Trophoblast cell (in vitro differentiated cells and primary cell): ENCODE data around the gene KBTBD12.

ENCODE experiments used
- DNase-seq, 2 donors: peaks; one replicate each; pipeline ENCODE4 v3.0.0-alpha.2; 2016
- H2AFZ ChIP-seq: 2 replicates; pipeline ENCODE4 v1.6.1; 2013; ENCODE audit warnings: low read length, moderate library complexity, mild to moderate bottlenecking; ENCODE audit not compliant: insufficient read depth, poor library complexity
- H2AK5ac ChIP-seq: 2 replicates; pipeline ENCODE4 v1.6.1; 2013; ENCODE audit warnings: mild to moderate bottlenecking, low read length
- H2BK120ac ChIP-seq: 2 replicates; pipeline ENCODE4 v1.6.1; 2013; ENCODE audit warnings: low read length, mild to moderate bottlenecking, moderate library complexity; ENCODE audit not compliant: insufficient read depth, poor library complexity
- H2BK12ac ChIP-seq: 2 replicates; pipeline ENCODE4 v1.6.1; 2013; ENCODE audit warnings: mild to moderate bottlenecking, low read length, moderate library complexity
- H2BK5ac ChIP-seq: 2 replicates; pipeline ENCODE4 v1.6.1; 2013; ENCODE audit warnings: low read length, low read depth, moderate library complexity, mild to moderate bottlenecking; ENCODE audit not compliant: poor library complexity
- H3K14ac ChIP-seq: 2 replicates; pipeline ENCODE4 v1.6.1; 2013; ENCODE audit warnings: mild to moderate bottlenecking, low read length
- H3K18ac ChIP-seq: 2 replicates; pipeline ENCODE4 v1.6.1; 2013; ENCODE audit warnings: mild to moderate bottlenecking, low read length
- H3K23ac ChIP-seq: 2 replicates; pipeline ENCODE4 v1.6.1; 2013; ENCODE audit warnings: low read length
- H3K27ac ChIP-seq: 2 replicates; pipeline ENCODE4 v1.5.1; 2013; ENCODE audit warnings: low read depth, mild to moderate bottlenecking, inconsistent platforms, low read length, moderate library complexity
- H3K27me3 ChIP-seq: 2 replicates; pipeline ENCODE4 v1.6.1; 2013; ENCODE audit warnings: inconsistent platforms, mild to moderate bottlenecking, low read length, moderate library complexity; ENCODE audit not compliant: insufficient read depth
- H3K36me3 ChIP-seq, 2 experiments: 1 replicate in 1 of 2; 2 replicates in 1 of 2; pipeline ENCODE4 v1.6.1; 2013; ENCODE audit warnings: low read length in 2 of 2, mild to moderate bottlenecking in 2 of 2, moderate library complexity in 1 of 2; ENCODE audit not compliant: insufficient read depth in 2 of 2, control insufficient read depth in 1 of 2
- H3K4ac ChIP-seq: 2 replicates; pipeline ENCODE4 v1.6.1; 2013; ENCODE audit warnings: low read depth, mild to moderate bottlenecking, low read length, moderate library complexity
- H3K4me1 ChIP-seq, 2 experiments: 1 replicate in 1 of 2; 2 replicates in 1 of 2; pipeline ENCODE4 v1.6.1; 2013; ENCODE audit warnings: low read length in 2 of 2, mild to moderate bottlenecking in 2 of 2, moderate library complexity in 1 of 2; ENCODE audit not compliant: insufficient read depth in 2 of 2, control insufficient read depth in 1 of 2
- H3K4me2 ChIP-seq: 2 replicates; pipeline ENCODE4 v1.6.1; 2013; ENCODE audit warnings: inconsistent platforms, mild to moderate bottlenecking, low read length, moderate library complexity
- H3K4me3 ChIP-seq: 2 replicates; pipeline ENCODE4 v1.5.1; 2013; ENCODE audit warnings: mild to moderate bottlenecking, low read depth, low read length, inconsistent platforms
- H3K79me1 ChIP-seq: one replicate; pipeline ENCODE4 v1.6.1; 2013; ENCODE audit warnings: low read length
- H3K79me2 ChIP-seq: 2 replicates; pipeline ENCODE4 v1.6.1; 2013; ENCODE audit warnings: low read length, mild to moderate bottlenecking; ENCODE audit not compliant: control insufficient read depth, insufficient read depth, poor library complexity
- H3K9ac ChIP-seq: 2 replicates; pipeline ENCODE4 v1.6.1; 2013; ENCODE audit warnings: mild to moderate bottlenecking, low read length
- H3K9me3 ChIP-seq: 2 replicates; pipeline ENCODE4 v1.6.1; 2013; ENCODE audit warnings: low read depth, mild to moderate bottlenecking, control low read depth, inconsistent platforms, low read length; ENCODE audit not compliant: insufficient read depth
- H4K12ac ChIP-seq: 2 replicates; pipeline ENCODE4 v1.6.1; 2013; ENCODE audit warnings: low read depth, mild to moderate bottlenecking, low read length, moderate library complexity
- H4K8ac ChIP-seq: 2 replicates; pipeline ENCODE4 v1.6.1; 2013; ENCODE audit warnings: low read depth, mild to moderate bottlenecking, low read length, moderate library complexity
- H4K91ac ChIP-seq: one replicate; pipeline ENCODE4 v1.6.1; 2013; ENCODE audit warnings: low read depth, mild to moderate bottlenecking, low read length, moderate library complexity
- WGBS: extraction: QIAGEN DNeasy Blood & Tissue Kit; methylation state at CpG from one replicate; pipeline ENCODE4 v1.1.7; 2013; ENCODE audit warnings: missing lambda C conversion rate; ENCODE audit not compliant: insufficient read length, insufficient coverage; ENCODE audit errors: extremely low coverage; 5-methylcytosine and 5-hydroxymethylcytosine counted together

The KBTBD12 gene

DNA sequence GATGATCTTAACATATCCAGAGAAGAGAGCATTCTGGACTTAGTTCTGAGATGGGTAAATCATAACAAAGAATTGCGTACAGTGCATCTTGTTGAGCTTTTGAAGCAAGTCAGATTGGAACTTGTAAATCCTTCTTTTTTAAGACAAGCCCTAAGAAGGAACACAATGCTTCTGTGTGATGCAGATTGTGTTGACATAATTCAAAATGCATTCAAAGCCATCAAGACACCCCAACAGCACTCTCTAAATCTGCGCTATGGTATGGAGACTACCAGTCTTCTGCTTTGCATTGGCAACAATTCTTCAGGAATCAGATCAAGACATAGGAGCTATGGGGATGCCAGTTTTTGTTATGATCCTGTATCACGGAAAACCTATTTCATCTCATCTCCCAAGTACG, 8.6 kb downstream of the KBTBD12 start:
- Histone ChIP-seq H3K23ac (no peak overlapping the region), H2BK5ac (no peak overlapping the region), H3K4me2 (no peak overlapping the region), H3K14ac (no peak overlapping the region), H2BK12ac (no peak overlapping the region), H4K91ac (no peak overlapping the region), H2BK120ac (no peak overlapping the region), H2AFZ (no peak overlapping the region), H2AK5ac (no peak overlapping the region), H3K79me1 (no peaks in the 10 kb centered on the region), H3K9ac (no peak overlapping the region), H4K8ac (no peak overlapping the region), H4K12ac (no peak overlapping the region), H3K9me3 (no peaks in the 10 kb centered on the region), H3K4me1 (no peaks in the 10 kb centered on the region), H3K18ac (no peak overlapping the region), H3K4me3 (no peak overlapping the region), H3K36me3 (no peaks in the 10 kb centered on the region), H3K4ac (no peak overlapping the region), H3K27ac (no peak overlapping the region), H3K79me2 (no peaks in the 10 kb centered on the region), H3K27me3 (no peaks in the 10 kb centered on the region)
- DNase-seq: no peak
- no CpG with 5 or more reads among the region's 4 CpGs for WGBS

DNA sequence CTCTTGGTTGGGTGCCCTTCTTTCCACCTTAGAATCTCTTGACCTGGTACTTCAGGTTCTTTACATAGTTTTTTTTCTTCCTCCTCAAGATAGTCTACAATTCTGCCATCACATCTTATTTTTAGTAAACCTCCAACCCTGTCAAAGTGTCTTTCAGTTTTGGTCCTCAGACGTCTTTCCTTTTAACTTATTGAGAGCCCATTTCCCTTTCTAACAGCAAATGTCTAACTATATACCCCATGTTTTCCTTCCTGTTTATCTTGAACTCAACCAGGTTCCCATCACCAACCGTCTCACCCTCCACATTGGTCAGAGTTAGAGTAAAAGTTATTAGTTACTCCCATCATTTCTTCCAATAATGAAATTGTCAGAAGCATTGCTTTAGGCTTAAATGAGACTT, 10.4 kb downstream of the KBTBD12 start:
- H3K9me3 ChIP-seq: no peaks in the 10 kb centered on the region
- WGBS: no CpG with 5 or more reads among the region's 2 CpGs

DNA sequence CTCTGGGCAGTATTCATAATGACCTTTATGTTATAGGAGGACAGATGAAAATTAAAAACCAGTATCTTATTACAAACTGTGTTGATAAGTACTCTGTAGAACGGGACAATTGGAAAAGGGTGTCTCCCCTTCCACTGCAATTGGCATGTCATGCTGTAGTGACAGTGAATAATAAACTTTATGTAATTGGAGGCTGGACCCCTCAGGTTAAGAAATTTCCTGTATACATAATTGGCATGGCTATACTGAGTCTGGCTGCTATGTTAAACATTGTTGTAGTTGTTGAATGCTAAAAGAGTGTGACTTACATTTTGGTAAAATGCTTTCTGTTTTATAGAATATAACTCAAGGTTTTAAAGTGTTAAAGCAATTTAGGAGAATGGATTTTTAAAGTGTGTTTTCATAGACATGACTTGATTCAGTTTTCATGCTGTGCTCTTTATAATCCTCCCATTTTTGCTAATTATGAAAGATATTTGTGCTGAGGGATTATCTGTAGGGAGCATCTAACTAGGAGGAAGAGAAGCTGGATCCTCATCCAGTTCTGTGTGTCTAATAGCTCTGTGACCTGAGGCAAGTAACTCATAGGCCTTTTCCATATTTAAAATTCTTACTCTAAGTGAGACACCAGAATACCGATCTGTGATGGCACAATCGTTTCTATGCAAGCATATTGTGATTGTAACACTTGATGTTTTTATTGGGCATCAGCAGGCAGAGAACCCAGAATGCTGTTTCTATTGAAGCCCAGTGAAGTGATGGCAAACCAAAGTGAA, 13.0 kb downstream of the KBTBD12 start:
- H3K4me3 ChIP-seq: no peak overlapping the region
- no peaks in the 10 kb centered on the region for H3K4me1 ChIP-seq
- no peak overlapping the region for H3K4ac ChIP-seq
- H4K91ac ChIP-seq: no peak overlapping the region
- H2BK12ac ChIP-seq: no peak overlapping the region
- H3K23ac ChIP-seq: no peak overlapping the region
- H3K27ac ChIP-seq: no peak overlapping the region
- no peak overlapping the region for H3K14ac ChIP-seq
- H2AK5ac ChIP-seq: no peak overlapping the region
- H4K8ac ChIP-seq: no peak overlapping the region
- H3K36me3 ChIP-seq: no peaks in the 10 kb centered on the region
- H2BK120ac ChIP-seq: no peak overlapping the region
- no peaks in the 10 kb centered on the region for H3K79me1 ChIP-seq
- H3K27me3 ChIP-seq: no peaks in the 10 kb centered on the region
- H3K18ac ChIP-seq: no peak overlapping the region
- H3K9me3 ChIP-seq: no peaks in the 10 kb centered on the region
- WGBS: no CpG with 5 or more reads among the region's 3 CpGs
- no peak overlapping the region for H3K9ac ChIP-seq
- peak; percentile 22 to 75 for DNase-seq
- no peaks in the 10 kb centered on the region for H3K79me2 ChIP-seq
- H2BK5ac ChIP-seq: no peak overlapping the region
- no peak overlapping the region for H2AFZ ChIP-seq
- H4K12ac ChIP-seq: no peak overlapping the region
- H3K4me2 ChIP-seq: no peak overlapping the region

More for the DNA sequence above, 10.4 kb downstream of the KBTBD12 start:
- Histone ChIP-seq H3K18ac (no peak overlapping the region), H2BK120ac (no peak overlapping the region), H3K4me1 (no peaks in the 10 kb centered on the region), H3K9ac (no peak overlapping the region), H4K8ac (no peak overlapping the region), H3K27me3 (no peaks in the 10 kb centered on the region), H3K36me3 (no peaks in the 10 kb centered on the region), H3K23ac (no peak overlapping the region), H3K4me2 (no peak overlapping the region), H4K91ac (no peak overlapping the region), H3K14ac (no peak overlapping the region), H2AK5ac (no peak overlapping the region), H3K79me2 (no peaks in the 10 kb centered on the region), H2BK12ac (no peak overlapping the region), H2AFZ (no peak overlapping the region), H3K4ac (no peak overlapping the region), H2BK5ac (no peak overlapping the region), H3K79me1 (no peaks in the 10 kb centered on the region), H4K12ac (no peak overlapping the region), H3K4me3 (no peak overlapping the region), H3K27ac (no peak overlapping the region)
- DNase-seq: no peak

DNA sequence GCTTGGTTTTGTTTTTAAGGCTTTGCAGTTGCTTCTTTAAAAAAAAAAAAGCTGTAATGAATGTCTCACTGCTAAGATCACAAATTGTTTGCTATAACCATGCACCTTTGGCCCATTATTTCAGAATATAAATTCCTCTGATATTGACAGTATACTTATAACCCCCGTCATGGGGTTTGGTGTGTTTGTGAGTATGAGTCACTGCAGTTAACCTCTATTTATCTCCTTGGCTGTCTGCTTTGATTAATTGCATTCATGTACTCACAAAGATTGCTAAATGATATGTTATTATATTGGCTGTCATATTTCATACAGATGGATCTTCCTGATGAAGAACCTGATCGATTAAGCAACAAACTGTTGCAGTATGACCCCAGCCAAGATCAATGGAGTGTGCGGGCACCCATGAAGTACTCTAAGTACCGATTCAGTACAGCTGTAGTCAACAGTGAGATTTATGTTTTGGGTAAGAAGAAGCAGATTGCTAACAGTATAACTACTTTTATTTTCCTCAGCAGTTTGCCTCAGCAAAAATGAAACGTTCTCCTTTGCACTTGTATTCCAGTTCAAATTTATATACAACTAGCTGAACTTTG, 14.9 kb downstream of the KBTBD12 start:
- H3K14ac ChIP-seq: no peak overlapping the region

More for the DNA sequence above, 14.9 kb downstream of the KBTBD12 start:
- H4K12ac ChIP-seq: no peak overlapping the region
- no peak overlapping the region for H4K91ac ChIP-seq
- no peaks in the 10 kb centered on the region for H3K4me1 ChIP-seq
- H2BK12ac ChIP-seq: no peak overlapping the region
- no peak overlapping the region for H3K4ac ChIP-seq
- no CpG with 5 or more reads among the region's 5 CpGs for WGBS
- no peak overlapping the region for H2BK120ac ChIP-seq
- H3K18ac ChIP-seq: no peak overlapping the region
- H3K36me3 ChIP-seq: no peaks in the 10 kb centered on the region
- H3K4me2 ChIP-seq: no peak overlapping the region
- H3K4me3 ChIP-seq: no peak overlapping the region
- no peak for DNase-seq
- H4K8ac ChIP-seq: no peak overlapping the region
- H2BK5ac ChIP-seq: no peak overlapping the region
- no peaks in the 10 kb centered on the region for H3K79me2 ChIP-seq
- H3K27ac ChIP-seq: no peak overlapping the region
- H3K79me1 ChIP-seq: no peaks in the 10 kb centered on the region
- no peak overlapping the region for H3K23ac ChIP-seq
- H3K9me3 ChIP-seq: no peaks in the 10 kb centered on the region
- no peak overlapping the region for H2AK5ac ChIP-seq
- H3K9ac ChIP-seq: no peak overlapping the region
- H2AFZ ChIP-seq: no peak overlapping the region
- no peaks in the 10 kb centered on the region for H3K27me3 ChIP-seq
